ENCODE data around the gene COL28A1.

- no peak for TF ChIP-seq CTCF (IDR thresholded peaks at IDR 0.05; ENCODE audit: low read depth, low read length, poor library complexity, severe bottlenecking)
- no peak for TF ChIP-seq EZH2phosphoT487 (IDR thresholded peaks at IDR 0.05; ENCODE audit: borderline replicate concordance, low read length)
These were observed 81.7 kb downstream of the COL28A1 start for GRCh38 chr7:7454000-7454399.

Measured in DOHH2 (cell line).